Gastrocnemius medialis (tissue), 4 donors: ENCODE results near the gene C1orf198. TPM values are rescaled to one million over a fixed set of nuclear protein-coding genes. Genes with fewer than 3 reads are reported as not detected.

Source experiments
- ATAC-seq, 2 donors: fragments of 150-250 bp; one replicate each; pipeline ENCODE4 v1.9.1; 2016
- DNase-seq, 2 donors: peaks; one replicate each; pipeline ENCODE4 v3.0.0-alpha.2; 2019
- H3K27ac ChIP-seq, 4 donors: fragments of 200-600 bp; sonication (generic); 1 replicate in 1 of 4; 2 replicates in 3 of 4; pipeline ENCODE4 v1.5.1; 2016 to 2018; ENCODE audit warnings: mild to moderate bottlenecking in 2 of 4, moderate library complexity in 1 of 4
- H3K27me3 ChIP-seq, 3 donors: fragments of 200-600 bp; sonication (generic) in 2 of 3; 1 replicate in 1 of 3; 2 replicates in 2 of 3; pipeline versions ENCODE4 v1.5.1 to v1.6.0; 2016 to 2019; ENCODE audit warnings: mild to moderate bottlenecking in 1 of 3, moderate library complexity in 1 of 3
- H3K36me3 ChIP-seq, 2 donors: fragments of 200-600 bp; sonication (generic) in 1 of 2; one replicate each; pipeline ENCODE4 v1.5.1; 2017 to 2018
- H3K4me1 ChIP-seq, 2 donors: fragments of 200-600 bp; sonication (generic) in 1 of 2; one replicate each; pipeline ENCODE4 v1.5.1; 2016 to 2017; ENCODE audit warnings: mild to moderate bottlenecking in 2 of 2
- H3K4me3 ChIP-seq, 4 donors: fragments of 200-600 bp; sonication (generic) in 3 of 4; 1 replicate in 1 of 4; 2 replicates in 3 of 4; pipeline ENCODE4 v1.5.1; 2016 to 2019; ENCODE audit warnings: mild to moderate bottlenecking in 2 of 4
- H3K9me3 ChIP-seq, 3 donors: fragments of 200-600 bp; sonication (generic) in 2 of 3; 1 replicate in 1 of 3; 2 replicates in 2 of 3; pipeline ENCODE4 v1.5.1; 2016 to 2019
- CTCF ChIP-seq, 5 experiments: fragments of 450-650 bp in 3 of 5; fragments of 200-600 bp in 2 of 5; sonication (generic) in 2 of 5; IDR thresholded peaks in 4 of 5; conservative IDR thresholded peaks in 1 of 5; 1 replicate in 4 of 5; 2 replicates in 1 of 5; pipeline ENCODE4 v1.5.1; 2016 to 2019; ENCODE audit warnings: antibody characterized with exemption in 5 of 5, mild to moderate bottlenecking in 3 of 5, moderate library complexity in 3 of 5
- POLR2A ChIP-seq, 2 donors: fragments of 450-650 bp; IDR thresholded peaks; one replicate each; pipeline ENCODE4 v1.6.1; 2017; ENCODE audit warnings: antibody characterized with exemption in 2 of 2, mild to moderate bottlenecking in 2 of 2, moderate library complexity in 2 of 2
- in situ Hi-C, 4 donors: fragments of 200-750 bp; cut with MboI; loops; one replicate each; pipeline versions ENCODE4 v1.15.0 to v1.8.0; 2017; ENCODE audit warnings: low sequenced_read_pairs in 4 of 4
- intact Hi-C: fragments of 100-400 bp; cut with DNase I; formaldehyde crosslinking; loops from one replicate; pipeline ENCODE4 v1.15.1; 2023; ENCODE audit warnings: low total_unique reads
- total RNA-seq, 4 donors: library from RNA; depleted of rRNA; stranded (reverse); fragments of >200 nt; gene quantifications; one replicate each; pipeline versions ENCODE4 v1.1.0 to v1.2.3, GENCODE V29; 2016

Gene C1orf198
- total RNA-seq, 4 donors from 2014 or later: 281 to 590 (median 339) TPM

DNA sequence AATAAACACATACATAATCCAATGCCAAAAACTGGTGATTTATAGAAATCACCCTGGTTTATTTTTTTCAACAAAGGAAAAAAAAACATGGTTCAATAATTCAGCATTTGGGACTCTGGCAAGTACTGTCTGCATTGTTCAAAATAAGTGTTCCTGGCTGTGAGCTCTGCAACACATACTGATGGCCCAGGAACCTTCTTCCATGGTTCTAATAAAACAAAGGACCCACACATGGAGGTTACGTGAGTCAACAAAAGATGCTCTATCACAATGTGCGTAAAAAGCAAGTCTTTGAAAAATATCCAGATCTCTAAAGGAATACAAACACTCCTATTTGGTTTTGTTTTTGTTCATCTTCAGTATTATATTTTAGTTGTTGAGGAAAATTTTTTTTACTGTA is 37.9 kb upstream of the C1orf198 start:
- DNase-seq: no peak
- Histone ChIP-seq H3K9me3 (no peaks in the 10 kb centered on the region), H3K4me1 (peaks cover 3 to 9% of the 10 kb centered on the region in 2 donors), H3K36me3 (peaks cover 0 to 29% of the 10 kb centered on the region in 2 donors), H3K27ac (no peak overlapping the region), H3K4me3 (no peak overlapping the region), H3K27me3 (no peaks in the 10 kb centered on the region)
- TF ChIP-seq CTCF (IDR thresholded peaks at IDR 0.05 in 4 of 5, conservative IDR thresholded peaks at IDR 0.05 in 1 of 5) (no peak), POLR2A (IDR thresholded peaks at IDR 0.05) (no peak)
- no peak for ATAC-seq
- intact Hi-C loops (no loop called here), in situ Hi-C loops (loop anchor here in 2 of 4 donors (25.0 kb wide), 1 partner anchor 306 kb away; no protein-coding TSS in a partner anchor)

GRCh38 chr1:230905733-230906132 is 37.4 kb upstream of the C1orf198 start:
- Histone ChIP-seq H3K9me3 (no peaks in the 10 kb centered on the region), H3K4me3 (no peak overlapping the region), H3K27ac (no peak overlapping the region), H3K27me3 (no peaks in the 10 kb centered on the region), H3K4me1 (peaks cover 2 to 8% of the 10 kb centered on the region in 2 donors), H3K36me3 (peaks cover 0 to 25% of the 10 kb centered on the region in 2 donors)
- in situ Hi-C loops: loop anchor here in 2 of 4 donors (25.0 kb wide), 1 partner anchor 307 kb away; no protein-coding TSS in a partner anchor
- ATAC-seq (no peak), DNase-seq (no peak)
- intact Hi-C loops: no loop called here
- TF ChIP-seq CTCF (IDR thresholded peaks at IDR 0.05 in 4 of 5, conservative IDR thresholded peaks at IDR 0.05 in 1 of 5) (no peak), POLR2A (IDR thresholded peaks at IDR 0.05) (no peak)

- Histone ChIP-seq H3K27me3 (no peaks in the 10 kb centered on the region), H3K27ac (no peak overlapping the region), H3K36me3 (peaks cover 0 to 25% of the 10 kb centered on the region in 2 donors), H3K4me3 (no peak overlapping the region), H3K4me1 (no peaks in the 10 kb centered on the region), H3K9me3 (no peaks in the 10 kb centered on the region)
- no peak for ATAC-seq
- no peak for DNase-seq
- intact Hi-C loops: no loop called here
- TF ChIP-seq POLR2A (IDR thresholded peaks at IDR 0.05): no peak
- no peak for TF ChIP-seq CTCF (IDR thresholded peaks at IDR 0.05 in 4 of 5, conservative IDR thresholded peaks at IDR 0.05 in 1 of 5)
- in situ Hi-C loops: loop anchor here in 2 of 4 donors (25.0 kb wide), 1 partner anchor 310 kb away; no protein-coding TSS in a partner anchor
Measured at GRCh38 chr1:230902349-230902923, 34.1 kb upstream of the C1orf198 start.

DNA sequence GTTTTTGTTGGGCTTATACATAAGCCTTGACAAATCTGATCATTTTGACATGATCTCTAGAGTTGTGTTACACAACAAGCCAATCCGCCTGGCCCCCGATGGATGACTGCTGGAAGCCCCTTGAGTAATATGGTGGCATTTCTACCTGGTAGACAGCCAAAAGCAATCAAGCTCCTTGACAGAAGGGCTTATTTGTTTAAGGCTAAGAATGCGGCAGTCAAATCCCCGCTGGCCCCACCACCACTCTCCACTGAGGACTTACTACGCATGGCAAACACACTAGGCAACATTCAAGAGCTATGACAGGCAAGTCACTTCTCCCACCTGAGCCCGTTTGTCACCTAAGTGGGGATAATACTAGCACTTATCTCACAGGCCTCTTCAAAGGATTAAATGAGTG is 33.4 kb upstream of the C1orf198 start:
- Histone ChIP-seq H3K27ac (no peak overlapping the region), H3K4me1 (no peaks in the 10 kb centered on the region), H3K4me3 (no peak overlapping the region), H3K9me3 (no peaks in the 10 kb centered on the region), H3K36me3 (peaks cover 0 to 19% of the 10 kb centered on the region in 2 donors), H3K27me3 (no peaks in the 10 kb centered on the region)
- DNase-seq (no peak), ATAC-seq (no peak)
- intact Hi-C loops: no loop called here
- no peak for TF ChIP-seq POLR2A (IDR thresholded peaks at IDR 0.05)
- TF ChIP-seq CTCF (IDR thresholded peaks at IDR 0.05 in 4 of 5, conservative IDR thresholded peaks at IDR 0.05 in 1 of 5): no peak
- in situ Hi-C loops: loop anchor here in 2 of 4 donors (25.0 kb wide), 1 partner anchor 311 kb away; no protein-coding TSS in a partner anchor
